Mucosa of rectum (tissue), 2 donors: Measurements from ENCODE around the gene CCL13.

Experiments
- H3K27ac ChIP-seq, 2 donors: one replicate each; pipeline ENCODE4 v1.7.0; 2013; ENCODE audit warnings: inconsistent platforms in 2 of 2, low read depth in 2 of 2, low read length in 2 of 2
- H3K27me3 ChIP-seq, 2 donors: one replicate each; pipeline ENCODE4 v1.7.0; 2013; ENCODE audit warnings: low read length in 2 of 2; ENCODE audit not compliant: control insufficient read depth in 2 of 2, insufficient read depth in 2 of 2
- H3K36me3 ChIP-seq, 2 donors: one replicate each; pipeline ENCODE4 v1.7.0; 2013; ENCODE audit warnings: low read length in 2 of 2; ENCODE audit not compliant: control insufficient read depth in 2 of 2, insufficient read depth in 2 of 2
- H3K4me1 ChIP-seq, 2 donors: one replicate each; pipeline ENCODE4 v1.7.0; 2013; ENCODE audit warnings: low read length in 2 of 2, mild to moderate bottlenecking in 1 of 2; ENCODE audit not compliant: control insufficient read depth in 2 of 2, insufficient read depth in 2 of 2
- H3K4me3 ChIP-seq, 2 donors: one replicate each; pipeline ENCODE4 v1.7.0; 2013; ENCODE audit warnings: low read length in 2 of 2
- H3K9ac ChIP-seq, 2 donors: one replicate each; pipeline ENCODE4 v1.7.0; 2013; ENCODE audit warnings: low read length in 2 of 2, low read depth in 1 of 2, mild to moderate bottlenecking in 1 of 2
- H3K9me3 ChIP-seq, 2 donors: one replicate each; pipeline ENCODE4 v1.7.0; 2013; ENCODE audit warnings: low read length in 2 of 2; ENCODE audit not compliant: control insufficient read depth in 2 of 2
- donor health status: healthy.
- donor health status: Normal muscosa, but diverticular disease.

The CCL13 gene

GRCh38 chr17:34360601-34361270 is 4.5 kb downstream of the CCL13 start:
- no peak overlapping the region for H3K27ac ChIP-seq
- H3K4me3 ChIP-seq: no peak overlapping the region
- H3K9me3 ChIP-seq: no peaks in the 10 kb centered on the region
- no peaks in the 10 kb centered on the region for H3K36me3 ChIP-seq
- no peaks in the 10 kb centered on the region for H3K4me1 ChIP-seq
- H3K27me3 ChIP-seq: no peaks in the 10 kb centered on the region
- H3K9ac ChIP-seq: no peak overlapping the region

GRCh38 chr17:34361478-34362061 is 5.3 kb downstream of the CCL13 start:
- H3K36me3 ChIP-seq: no peaks in the 10 kb centered on the region
- H3K4me3 ChIP-seq: no peak overlapping the region
- no peak overlapping the region for H3K27ac ChIP-seq
- peaks cover 0 to 2% of the 10 kb centered on the region in 2 donors for H3K27me3 ChIP-seq
- H3K9me3 ChIP-seq: no peaks in the 10 kb centered on the region
- H3K4me1 ChIP-seq: no peaks in the 10 kb centered on the region
- no peak overlapping the region for H3K9ac ChIP-seq

GRCh38 chr17:34363183-34363661 is 6.9 kb downstream of the CCL13 start, which contains the start of gene CCL1:
Gene CCL1, minus strand, starts transcription at chr17:34363233. Its CDS starts 72 bp downstream, at chr17:34363161.
- peaks cover 0 to 2% of the 10 kb centered on the region in 2 donors for H3K27me3 ChIP-seq
- H3K9ac ChIP-seq: no peak within 1 kb of the TSS
- no peak within 1 kb of the TSS for H3K4me3 ChIP-seq
- H3K9me3 ChIP-seq: no peaks in the 10 kb centered on the region
- H3K4me1 ChIP-seq: no peaks in the 10 kb centered on the region
- H3K27ac ChIP-seq: no peak within 1 kb of the TSS
- H3K36me3 ChIP-seq: no peaks in the 10 kb centered on the region

GRCh38 chr17:34364751-34365150 is 8.5 kb downstream of the CCL13 start:
- Histone ChIP-seq H3K4me3 (no peak overlapping the region), H3K9me3 (no peaks in the 10 kb centered on the region), H3K4me1 (no peaks in the 10 kb centered on the region), H3K27me3 (peaks cover 0 to 2% of the 10 kb centered on the region in 2 donors), H3K27ac (no peak overlapping the region), H3K36me3 (no peaks in the 10 kb centered on the region), H3K9ac (no peak overlapping the region)

- H3K36me3 ChIP-seq: no peaks in the 10 kb centered on the region
- peaks cover 0 to 2% of the 10 kb centered on the region in 2 donors for H3K27me3 ChIP-seq
- H3K4me1 ChIP-seq: no peaks in the 10 kb centered on the region
- H3K9ac ChIP-seq: no peak overlapping the region
- no peak overlapping the region for H3K27ac ChIP-seq
- no peaks in the 10 kb centered on the region for H3K9me3 ChIP-seq
- no peak overlapping the region for H3K4me3 ChIP-seq
These were observed 9.1 kb downstream of the CCL13 start for GRCh38 chr17:34365340-34365739.

- peaks cover 0 to 2% of the 10 kb centered on the region in 2 donors for H3K27me3 ChIP-seq
These were observed 9.7 kb downstream of the CCL13 start for GRCh38 chr17:34366010-34366409.

GRCh38 chr17:34366529-34367107 is 10.3 kb downstream of the CCL13 start:
- H3K9me3 ChIP-seq: no peaks in the 10 kb centered on the region
- peaks cover 0 to 2% of the 10 kb centered on the region in 2 donors for H3K27me3 ChIP-seq
- H3K4me3 ChIP-seq: no peak overlapping the region
- H3K36me3 ChIP-seq: no peaks in the 10 kb centered on the region
- H3K4me1 ChIP-seq: no peaks in the 10 kb centered on the region
- no peak overlapping the region for H3K27ac ChIP-seq
- no peak overlapping the region for H3K9ac ChIP-seq

More at GRCh38 chr17:34366010-34366409, 9.7 kb downstream of the CCL13 start:
- Histone ChIP-seq H3K4me1 (no peaks in the 10 kb centered on the region), H3K36me3 (no peaks in the 10 kb centered on the region), H3K9me3 (no peaks in the 10 kb centered on the region), H3K9ac (no peak overlapping the region), H3K4me3 (no peak overlapping the region), H3K27ac (no peak overlapping the region)

GRCh38 chr17:34367486-34368195 is 11.4 kb downstream of the CCL13 start:
- no peaks in the 10 kb centered on the region for H3K36me3 ChIP-seq
- H3K4me1 ChIP-seq: no peaks in the 10 kb centered on the region
- no peak overlapping the region for H3K4me3 ChIP-seq
- peaks cover 0 to 2% of the 10 kb centered on the region in 2 donors for H3K27me3 ChIP-seq
- no peak overlapping the region for H3K9ac ChIP-seq
- no peak overlapping the region for H3K27ac ChIP-seq
- no peaks in the 10 kb centered on the region for H3K9me3 ChIP-seq

GRCh38 chr17:34368196-34368945 is 12.1 kb downstream of the CCL13 start:
- peaks cover 0 to 2% of the 10 kb centered on the region in 2 donors for H3K27me3 ChIP-seq

More at GRCh38 chr17:34368196-34368945, 12.1 kb downstream of the CCL13 start:
- Histone ChIP-seq H3K36me3 (no peaks in the 10 kb centered on the region), H3K4me3 (no peak overlapping the region), H3K9me3 (no peaks in the 10 kb centered on the region), H3K27ac (no peak overlapping the region), H3K4me1 (no peaks in the 10 kb centered on the region), H3K9ac (no peak overlapping the region)
